Left lung (tissue), 10 donors: Measurements from ENCODE around the gene CDIP1. TPM values are rescaled to one million over a fixed set of nuclear protein-coding genes. Genes with fewer than 3 reads are reported as not detected.

Experiments
- ATAC-seq: fragments of 200-7000 bp; cut with Tn5 transposase; one replicate; pipeline ENCODE4 v1.9.1; 2020; ENCODE audit warnings: moderate library complexity
- DNase-seq, 4 donors: peaks; one replicate each; pipeline ENCODE4 v3.0.0-alpha.2; 2013 to 2020
- H3K27ac ChIP-seq, 2 donors: fragments of 200-600 bp; sonication (generic) in 1 of 2; one replicate each; pipeline versions ENCODE4 v1.5.0 to v1.8.0; 2020 to 2021
- H3K27me3 ChIP-seq, 2 donors: fragments of 200-600 bp; sonication (generic) in 1 of 2; one replicate each; pipeline versions ENCODE4 v1.5.0 to v1.8.0; 2020 to 2021
- H3K36me3 ChIP-seq, 2 donors: fragments of 200-600 bp; sonication (generic) in 1 of 2; one replicate each; pipeline versions ENCODE4 v1.5.0 to v1.8.0; 2020 to 2021
- H3K4me1 ChIP-seq, 2 donors: fragments of 200-600 bp; one replicate each; pipeline ENCODE4 v1.8.0; 2021
- H3K4me3 ChIP-seq, 2 donors: fragments of 200-600 bp; sonication (generic) in 1 of 2; one replicate each; pipeline versions ENCODE4 v1.5.0 to v1.8.0; 2020 to 2021; ENCODE audit warnings: mild to moderate bottlenecking in 1 of 2
- H3K9me3 ChIP-seq, 2 donors: fragments of 200-600 bp; sonication (generic) in 1 of 2; one replicate each; pipeline versions ENCODE4 v1.5.0 to v1.8.0; 2020 to 2021
- CTCF ChIP-seq, 2 donors: fragments of 200-600 bp; sonication (generic) in 1 of 2; IDR thresholded peaks; one replicate each; pipeline versions ENCODE4 v1.5.0 to v1.8.0; 2021; ENCODE audit warnings: antibody characterized with exemption in 2 of 2
- intact Hi-C, 2 donors: fragments of 100-400 bp; cut with DNase I; formaldehyde crosslinking; loops; one replicate each; pipeline versions ENCODE4 v1.11.2 to v1.14.2; 2022
- polyA plus RNA-seq, 6 donors: library from polyadenylated mRNA; unstranded; fragments of 120-200 nt; gene quantifications; one replicate each; pipeline ENCODE4 v1.2.1, GENCODE V29; 2013; ENCODE audit not compliant: insufficient read length in 6 of 6
- total RNA-seq, 2 donors: library from RNA; stranded (reverse); fragmentation: NEBNext Ultra II Directional; extraction: Animal tissue kit (Norgen Biotek cat#: 25700); gene quantifications; one replicate each; pipeline ENCODE4 v1.2.1, GENCODE V29; 2021
- donor health status: DM: no; HTN: yes; CAD: no.
- donor health status: DM: no; HTN: no; CAD: no.

The CDIP1 gene
- total and polyA plus RNA-seq, 8 donors: 18.1 to 27.0 (median 22.6) TPM

- TF ChIP-seq CTCF (IDR thresholded peaks at IDR 0.05): no peak
- peaks cover 0 to 19% of the 10 kb centered on the region in 2 donors for H3K27me3 ChIP-seq
- H3K36me3 ChIP-seq: no peaks in the 10 kb centered on the region
- peaks cover 0 to 16% of the 10 kb centered on the region in 2 donors for H3K9me3 ChIP-seq
- H3K4me3 ChIP-seq: no peak overlapping the region
- H3K27ac ChIP-seq: no peak overlapping the region
- intact Hi-C loops: no loop called here
- ATAC-seq: no peak
- no peak for DNase-seq
- H3K4me1 ChIP-seq: peaks cover 5 to 18% of the 10 kb centered on the region in 2 donors
Measured at GRCh38 chr16:4536391-4537106, 2.0 kb downstream of the CDIP1 start.

- intact Hi-C loops: no loop called here
- no peak for DNase-seq
- no peak for TF ChIP-seq CTCF (IDR thresholded peaks at IDR 0.05)
- Histone ChIP-seq H3K36me3 (no peaks in the 10 kb centered on the region), H3K4me3 (no peak overlapping the region), H3K4me1 (peaks cover 5 to 18% of the 10 kb centered on the region in 2 donors), H3K27ac (no peak overlapping the region), H3K27me3 (peaks cover 0 to 19% of the 10 kb centered on the region in 2 donors), H3K9me3 (peaks cover 0 to 16% of the 10 kb centered on the region in 2 donors)
- no peak for ATAC-seq
Measured at GRCh38 chr16:4535627-4536108, 2.9 kb downstream of the CDIP1 start.

GRCh38 chr16:4534151-4534790, 4.3 kb downstream of the CDIP1 start:
- Histone ChIP-seq H3K4me1 (peaks cover 7 to 18% of the 10 kb centered on the region in 2 donors), H3K36me3 (no peaks in the 10 kb centered on the region), H3K9me3 (peaks cover 0 to 5% of the 10 kb centered on the region in 2 donors), H3K4me3 (no peak overlapping the region), H3K27me3 (peaks cover 0 to 19% of the 10 kb centered on the region in 2 donors), H3K27ac (no peak overlapping the region)
- DNase-seq (no peak), ATAC-seq (no peak)
- TF ChIP-seq CTCF (IDR thresholded peaks at IDR 0.05): no peak
- intact Hi-C loops: no loop called here

GRCh38 chr16:4533490-4533889, 5.1 kb downstream of the CDIP1 start:
- no peak for ATAC-seq

More at GRCh38 chr16:4533490-4533889, 5.1 kb downstream of the CDIP1 start:
- peaks cover 9 to 18% of the 10 kb centered on the region in 2 donors for H3K4me1 ChIP-seq
- no peak for DNase-seq
- H3K4me3 ChIP-seq: no peak overlapping the region
- no peaks in the 10 kb centered on the region for H3K36me3 ChIP-seq
- no peak for TF ChIP-seq CTCF (IDR thresholded peaks at IDR 0.05)
- peaks cover 0 to 16% of the 10 kb centered on the region in 2 donors for H3K27me3 ChIP-seq
- no peak overlapping the region for H3K27ac ChIP-seq
- no peaks in the 10 kb centered on the region for H3K9me3 ChIP-seq
- intact Hi-C loops: no loop called here
